HG03432 (cell line): ENCODE data around the gene SLC23A2.
"Not testable (repeated sequence)": the region's sequence is repeated elsewhere in the genome, so short reads cannot be mapped to it uniquely, and the experiment has no call there.

Experiments
- ATAC-seq: cut with Tn5 transposase; IDR thresholded peaks from one replicate; pipeline ENCODE4 v1.9.1; 2021; ENCODE audit warnings: mild to moderate bottlenecking, moderate library complexity; ENCODE audit not compliant: unreplicated experiment

SLC23A2 gene

DNA sequence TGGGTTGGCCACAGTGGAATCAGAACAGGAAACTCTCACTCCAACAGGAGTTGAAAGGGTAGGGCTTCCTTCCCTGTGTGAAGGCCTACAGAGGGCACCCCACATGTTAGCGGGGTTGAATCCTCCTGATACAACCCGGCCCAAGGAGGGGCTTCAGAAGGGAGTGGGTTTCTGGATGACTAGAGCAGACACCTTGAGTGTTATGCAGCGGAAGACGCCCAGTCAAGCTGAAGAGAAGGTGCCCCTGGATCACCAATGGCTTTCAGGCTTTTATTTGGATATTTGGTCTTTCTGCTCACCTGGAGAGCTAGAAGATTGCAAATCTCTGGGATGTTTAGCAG is 146.8 kb downstream of the SLC23A2 start:
- no peak for ATAC-seq

DNA sequence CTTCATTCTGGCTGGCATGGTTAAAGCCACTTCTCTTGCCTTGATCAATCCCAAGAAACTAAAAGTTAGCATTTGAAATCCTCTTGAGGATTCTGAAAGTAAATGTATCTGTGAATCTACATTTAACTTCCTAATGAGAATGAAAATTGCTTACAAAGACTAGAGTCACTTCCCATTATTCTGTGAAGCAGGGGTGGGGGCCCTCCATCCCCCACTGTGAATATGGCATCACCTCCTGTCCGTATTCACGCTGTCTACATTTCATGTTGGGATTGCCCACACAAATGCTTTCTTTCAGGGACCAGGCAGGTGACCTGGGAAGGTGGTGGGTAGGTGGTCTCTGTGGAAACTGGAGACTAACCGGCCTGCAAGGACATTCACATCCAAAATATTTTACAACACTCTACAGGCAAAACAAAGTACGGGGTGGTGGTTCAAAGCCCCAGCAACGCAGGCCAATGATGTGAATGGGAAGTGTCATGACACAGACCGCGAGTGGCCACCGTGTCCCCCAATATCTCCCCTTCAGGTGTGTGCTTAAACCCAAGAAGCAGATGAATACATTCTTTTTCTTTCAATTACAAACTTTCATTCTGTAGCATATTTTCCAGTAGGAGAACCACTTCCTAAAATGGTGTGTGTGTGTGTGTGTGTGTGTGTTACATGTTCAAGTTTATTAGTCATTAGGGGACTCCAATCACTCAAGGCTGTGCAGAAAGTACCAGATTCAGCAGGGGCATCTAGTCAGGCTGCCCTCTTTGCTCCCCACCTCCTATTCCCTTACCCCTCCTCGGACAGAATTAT is 147.4 kb downstream of the SLC23A2 start:
- ATAC-seq: no peak

DNA sequence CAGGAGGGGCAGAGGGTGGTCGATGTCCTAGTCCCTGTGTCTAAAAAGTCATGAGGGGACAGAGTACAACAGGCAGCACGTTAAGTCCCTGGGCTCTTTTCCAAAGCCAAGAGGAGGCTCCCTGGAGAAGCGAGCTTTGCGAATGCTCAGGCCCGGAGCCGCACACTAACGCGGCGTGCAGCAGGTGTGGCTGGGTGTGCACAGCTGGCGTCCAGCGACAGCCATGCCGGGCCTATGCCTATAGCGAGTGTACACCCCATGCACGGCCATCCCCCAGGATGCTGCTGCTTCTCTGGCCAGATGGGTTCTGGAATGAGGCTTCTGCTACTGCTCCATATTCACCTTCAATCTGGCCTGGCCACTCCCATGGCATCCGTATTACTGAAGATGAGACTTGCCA is 148.3 kb downstream of the SLC23A2 start:
- ATAC-seq: no peak

DNA sequence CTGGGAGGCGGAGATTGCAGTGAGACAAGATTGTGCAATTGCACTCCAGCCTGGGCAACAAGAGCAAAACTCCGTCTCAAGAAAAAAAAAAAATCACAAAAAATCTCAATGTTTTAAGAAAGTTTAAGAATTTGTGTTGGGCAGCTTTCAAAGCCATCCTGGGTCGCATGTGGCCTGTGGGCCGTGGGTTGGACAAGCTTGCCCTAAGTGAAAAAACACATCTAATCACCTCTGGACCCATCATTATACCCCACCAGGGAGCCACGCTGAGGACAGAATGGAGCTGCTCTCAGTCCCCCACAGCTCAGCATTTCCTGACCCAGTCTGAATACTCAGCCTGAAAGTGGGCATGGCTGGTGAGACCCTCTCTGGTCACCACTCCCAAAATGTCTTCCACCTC is 150.3 kb downstream of the SLC23A2 start:
- no peak for ATAC-seq

DNA sequence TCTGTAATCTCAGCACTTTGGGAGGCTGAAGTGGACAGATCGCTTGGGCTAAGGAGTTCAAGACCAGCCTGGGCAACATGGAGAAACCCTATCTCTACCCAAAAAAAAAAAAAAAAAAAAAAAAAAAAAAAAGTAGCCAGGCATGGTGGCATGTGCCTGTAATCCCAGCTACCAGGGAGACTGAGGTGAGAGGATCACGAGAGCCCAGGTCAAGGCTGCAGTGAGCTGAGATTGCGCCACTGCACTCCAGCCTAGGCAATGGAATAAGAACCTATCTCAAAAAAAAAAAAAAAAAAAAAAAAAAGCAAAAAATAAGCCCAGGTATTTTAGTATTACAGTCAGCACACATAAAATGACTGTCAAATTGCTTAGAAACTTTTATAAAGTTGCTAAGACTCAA is 152.5 kb downstream of the SLC23A2 start:
- ATAC-seq: not testable (repeated sequence)

DNA sequence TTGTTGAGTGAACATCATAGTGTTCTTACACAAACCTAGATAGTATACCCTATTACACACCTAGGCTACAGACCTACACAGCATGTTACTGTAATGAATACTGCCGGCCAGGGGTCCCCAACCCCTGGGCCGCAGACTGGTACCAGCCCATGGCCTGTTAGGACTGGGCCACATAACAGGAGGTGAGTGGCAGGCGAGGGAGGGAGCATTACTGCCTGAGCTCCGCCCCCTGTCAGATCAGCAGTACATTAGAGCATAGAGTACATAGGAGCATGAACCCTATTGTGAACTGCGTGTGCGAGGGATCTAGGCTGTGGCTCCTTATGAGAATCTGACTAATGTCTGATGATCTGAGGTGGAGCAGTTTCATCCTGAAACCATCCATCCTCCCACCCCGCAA is 153.3 kb downstream of the SLC23A2 start:
- ATAC-seq: no peak

DNA sequence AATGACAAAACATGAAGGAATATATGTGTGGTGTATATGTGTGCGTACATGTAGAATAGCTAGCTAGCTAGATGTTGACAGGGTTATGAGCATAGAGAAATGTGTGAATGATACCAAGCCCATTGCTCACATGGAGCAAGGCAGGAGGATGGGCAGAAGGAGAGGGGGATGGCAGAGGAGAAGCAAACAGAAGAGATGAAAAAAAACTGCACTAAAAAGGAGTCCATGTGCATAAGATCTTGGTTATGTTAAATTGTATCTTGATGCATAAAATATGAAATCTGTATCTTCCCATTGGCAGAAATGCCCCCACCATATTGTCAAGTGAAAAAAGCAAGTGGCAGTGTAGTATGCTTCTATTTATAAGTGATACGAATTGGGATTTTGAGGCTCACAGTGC is 154.5 kb downstream of the SLC23A2 start:
- ATAC-seq: no peak

DNA sequence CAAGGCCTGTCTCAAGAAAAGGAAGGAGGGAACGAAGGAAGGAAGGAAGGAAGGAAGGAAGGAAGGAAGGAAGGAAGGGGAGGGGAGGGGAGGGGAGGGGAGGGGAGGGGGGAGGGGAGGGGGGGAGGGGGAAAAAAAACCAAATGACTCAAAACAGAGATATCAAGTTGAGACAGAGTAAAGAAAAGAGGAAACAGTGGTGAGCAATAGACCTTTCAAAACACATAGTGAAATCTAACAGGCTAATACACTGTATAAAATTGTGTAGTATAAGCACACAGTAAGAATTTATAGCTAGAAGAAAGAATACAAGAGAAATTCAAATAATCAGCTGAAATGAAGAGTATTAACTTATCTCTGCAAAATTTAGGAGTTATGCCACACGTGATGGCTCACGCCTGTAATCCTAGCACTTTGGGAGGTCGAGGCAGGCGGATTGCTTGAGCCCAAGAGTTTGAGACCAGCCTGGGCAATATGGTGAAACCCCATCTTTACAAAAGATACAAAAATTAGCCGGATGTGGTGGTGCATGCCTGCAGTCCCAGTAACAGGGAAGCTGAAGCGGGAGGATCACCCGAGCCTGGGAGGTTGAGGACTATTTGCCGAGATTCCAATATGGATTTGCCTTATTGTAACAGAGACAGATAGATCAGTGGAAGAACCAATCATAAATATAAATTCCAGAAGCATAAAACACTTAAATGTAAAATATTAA is 156.4 kb downstream of the SLC23A2 start:
- ATAC-seq: no peak

DNA sequence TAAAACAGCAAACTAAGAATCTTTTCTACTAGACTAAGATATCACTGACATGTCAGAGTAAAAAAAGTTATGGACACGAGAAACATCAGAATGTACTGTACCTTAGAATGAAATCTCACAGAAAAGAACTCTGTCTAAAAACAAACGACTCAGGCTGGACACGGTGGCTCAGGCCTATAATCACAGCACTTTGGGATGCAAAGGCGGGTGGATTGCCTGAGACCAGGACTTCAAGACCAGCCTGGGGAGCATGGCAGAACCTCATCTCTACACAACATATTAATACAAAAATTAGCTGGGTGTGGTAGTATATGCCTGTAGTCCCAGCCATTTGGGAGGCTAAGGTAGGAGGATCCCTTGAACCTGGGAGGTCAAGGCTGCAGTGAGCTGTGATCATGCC is 157.0 kb downstream of the SLC23A2 start:
- ATAC-seq: no peak

DNA sequence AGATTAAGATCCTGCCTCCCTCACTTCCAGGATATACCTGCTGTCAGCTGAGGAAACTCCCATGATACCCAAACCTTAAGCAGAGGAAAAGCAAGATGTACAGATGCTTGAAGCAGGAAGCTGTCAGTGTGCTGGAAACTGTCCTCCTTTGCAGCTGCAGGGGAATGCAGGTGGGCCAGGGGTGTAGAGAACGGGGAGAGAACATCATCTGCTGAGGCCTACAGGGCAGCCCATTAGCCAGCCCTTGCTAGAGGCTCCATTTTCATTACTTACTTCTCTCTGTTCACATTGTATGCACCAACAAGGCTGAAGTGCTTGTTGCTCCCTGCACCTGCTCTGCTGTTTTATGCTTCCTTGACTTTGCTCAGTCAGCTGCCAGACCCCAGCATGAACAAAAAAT is 160.5 kb downstream of the SLC23A2 start:
- no peak for ATAC-seq

DNA sequence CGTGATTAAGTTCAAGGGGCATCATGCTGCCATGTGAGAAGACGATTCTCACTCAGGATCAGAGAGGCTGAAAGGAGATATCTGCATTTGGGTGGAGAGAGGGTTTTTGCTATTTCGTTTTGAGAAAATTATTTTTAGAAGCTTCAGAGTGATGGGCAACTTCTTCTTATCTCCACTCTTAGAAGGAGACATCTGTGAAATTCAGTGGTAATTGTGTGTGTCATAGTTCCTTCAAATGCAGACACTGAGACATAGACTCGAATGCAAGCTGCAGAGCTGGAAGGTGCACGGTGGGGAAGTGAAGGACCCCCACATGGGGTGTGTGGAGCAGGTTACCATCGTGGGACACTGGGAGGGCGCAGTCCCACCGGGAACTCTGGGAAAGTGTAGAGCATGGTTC is 162.8 kb downstream of the SLC23A2 start:
- no peak for ATAC-seq

DNA sequence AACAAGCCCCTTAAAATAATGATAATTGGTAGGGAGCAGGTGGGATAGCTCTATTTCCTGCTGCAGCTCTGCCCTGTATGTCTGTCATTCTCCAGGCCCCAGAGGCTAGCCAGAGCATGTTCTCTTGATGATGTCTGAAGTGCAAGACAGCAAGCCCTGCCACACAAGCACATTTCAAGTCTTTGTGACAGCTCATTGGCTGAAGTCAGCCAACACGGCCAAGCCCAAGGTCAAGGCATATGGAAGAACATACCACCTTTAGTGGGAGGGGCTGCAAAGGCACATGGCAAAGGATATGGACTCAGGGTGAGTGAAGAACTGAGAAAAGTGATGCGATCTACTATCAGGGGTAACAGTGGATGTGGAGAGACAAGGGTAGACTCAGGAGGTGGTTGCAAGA is 163.6 kb downstream of the SLC23A2 start:
- ATAC-seq: no peak

DNA sequence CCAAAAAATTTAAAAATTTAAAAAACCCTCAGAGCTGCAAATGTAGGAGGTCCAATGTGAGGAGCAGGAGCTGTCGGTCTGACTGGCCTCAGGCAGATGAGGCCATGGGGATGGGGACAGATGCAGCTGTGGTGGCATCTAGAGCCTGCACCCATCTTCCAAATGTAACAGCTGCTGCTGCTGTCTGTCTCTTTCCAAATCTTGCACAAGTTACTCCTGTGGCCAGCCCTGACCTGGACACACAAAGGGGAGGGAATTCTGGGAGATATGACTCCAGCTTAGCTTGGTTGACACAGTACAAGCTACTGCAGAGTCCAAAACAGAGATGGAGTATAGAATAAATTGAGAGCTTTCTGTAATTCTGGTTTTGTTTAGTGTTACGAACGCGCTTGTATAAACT is 164.4 kb downstream of the SLC23A2 start:
- ATAC-seq: no peak

DNA sequence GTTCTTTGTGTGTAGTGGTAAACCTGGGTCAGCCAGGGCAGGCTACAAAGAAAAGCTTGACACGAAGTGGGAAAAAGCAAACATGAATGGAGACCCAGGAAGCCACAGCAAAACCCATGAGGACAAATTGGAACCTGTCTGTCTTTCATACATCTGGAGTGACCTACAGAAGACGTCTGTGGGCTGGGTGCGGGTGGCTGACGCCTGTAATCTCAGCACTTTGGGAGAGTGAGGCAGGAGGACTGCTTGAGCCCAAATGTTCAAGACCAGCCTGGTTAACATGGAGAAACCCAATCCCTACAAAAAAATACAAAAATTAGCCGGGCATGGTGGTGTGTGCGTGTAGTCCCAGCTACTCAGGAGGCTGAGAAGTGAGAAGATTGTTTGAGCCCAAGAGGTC is 164.8 kb downstream of the SLC23A2 start:
- ATAC-seq: no peak

DNA sequence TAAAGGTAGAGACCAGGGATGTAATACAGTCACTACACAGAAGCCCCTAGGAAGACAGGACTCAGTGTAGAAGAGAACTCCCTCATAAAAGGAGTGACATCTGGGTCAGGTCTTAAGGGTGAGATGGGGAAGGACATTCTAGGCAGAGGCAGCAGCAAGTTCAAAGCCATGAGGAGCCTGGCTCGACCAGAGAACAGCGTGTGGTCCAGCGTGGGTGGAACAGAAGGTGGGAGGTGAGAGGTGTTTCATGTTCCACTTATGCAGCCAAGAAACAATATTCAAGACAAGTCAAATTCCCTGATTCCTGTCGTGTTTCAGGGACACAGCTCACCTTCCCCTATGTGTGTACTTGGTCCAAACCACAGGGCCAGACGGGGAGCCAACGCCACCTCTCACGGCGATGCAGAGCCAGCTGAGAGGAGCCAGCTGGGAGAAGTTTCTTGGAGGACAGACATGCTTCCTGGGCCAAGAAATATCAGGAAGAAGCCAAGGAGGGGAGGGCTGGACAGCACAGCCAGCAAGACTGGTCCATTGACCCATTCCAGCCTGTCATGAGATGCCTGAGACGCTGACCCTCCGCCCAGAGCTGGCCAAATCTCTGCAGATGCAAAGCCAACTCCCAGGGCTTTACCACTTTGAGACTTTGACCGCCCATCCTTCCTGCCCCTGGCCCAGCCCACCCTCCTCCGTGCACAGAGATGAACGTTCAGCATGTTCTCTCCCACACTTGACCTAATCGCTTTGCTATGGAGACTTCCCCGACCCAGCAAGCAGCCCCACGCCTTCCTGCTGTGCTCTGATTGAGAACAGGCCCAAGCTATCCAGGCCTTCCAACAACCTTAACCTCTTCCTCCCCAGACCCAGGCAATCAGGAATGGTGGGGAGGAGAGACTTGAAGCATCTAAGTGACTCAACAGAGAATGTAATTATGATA is 165.8 kb downstream of the SLC23A2 start:
- ATAC-seq: no peak

DNA sequence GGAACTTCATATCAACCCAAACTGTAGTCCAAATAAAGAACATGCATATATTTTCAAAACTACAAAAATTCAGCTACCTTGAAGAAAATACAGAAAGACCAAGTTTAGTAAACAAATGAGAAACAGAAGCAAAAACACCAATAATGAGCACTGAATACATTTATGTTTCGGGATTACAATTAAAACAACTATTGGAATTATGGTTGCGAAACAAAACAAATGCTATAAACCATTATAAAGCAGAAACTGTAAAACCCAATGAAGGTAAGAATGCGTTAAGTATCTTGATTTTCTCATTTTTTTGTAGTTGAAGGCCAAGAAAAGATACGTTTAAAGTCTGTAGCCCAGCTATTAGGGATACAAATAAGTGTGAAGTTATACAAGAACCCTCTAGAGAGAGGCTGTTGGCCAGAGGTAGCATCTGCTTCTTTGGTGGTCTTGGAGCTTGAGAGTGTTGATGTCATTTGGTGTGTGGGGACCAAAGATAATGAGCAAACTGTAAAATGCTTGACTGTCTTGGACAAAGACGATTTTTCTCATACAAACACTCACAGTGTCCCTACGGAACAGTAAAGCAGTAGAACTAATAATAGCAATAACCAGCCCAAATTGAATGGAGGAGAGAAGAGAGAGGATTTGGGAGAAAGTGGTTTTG is 168.1 kb downstream of the SLC23A2 start:
- ATAC-seq: no peak

DNA sequence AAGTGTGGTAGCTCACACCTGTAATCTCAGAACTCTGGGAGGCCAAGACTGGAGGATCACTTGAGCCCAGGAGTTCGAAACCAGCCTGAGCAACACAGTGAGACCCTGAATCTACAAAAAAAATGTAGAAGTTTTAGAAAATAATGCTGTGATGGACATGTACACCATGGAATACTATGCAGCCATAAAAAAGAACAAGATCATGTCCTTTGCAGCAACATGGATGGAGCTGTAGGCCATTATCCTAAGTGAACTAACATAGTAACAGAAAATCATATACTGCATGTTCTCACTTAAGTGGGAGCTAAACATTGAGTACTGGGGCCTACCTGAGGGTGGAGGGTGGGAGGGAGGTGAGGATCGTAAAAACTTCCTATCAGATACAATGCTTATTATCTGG is 168.8 kb downstream of the SLC23A2 start:
- ATAC-seq: no peak

DNA sequence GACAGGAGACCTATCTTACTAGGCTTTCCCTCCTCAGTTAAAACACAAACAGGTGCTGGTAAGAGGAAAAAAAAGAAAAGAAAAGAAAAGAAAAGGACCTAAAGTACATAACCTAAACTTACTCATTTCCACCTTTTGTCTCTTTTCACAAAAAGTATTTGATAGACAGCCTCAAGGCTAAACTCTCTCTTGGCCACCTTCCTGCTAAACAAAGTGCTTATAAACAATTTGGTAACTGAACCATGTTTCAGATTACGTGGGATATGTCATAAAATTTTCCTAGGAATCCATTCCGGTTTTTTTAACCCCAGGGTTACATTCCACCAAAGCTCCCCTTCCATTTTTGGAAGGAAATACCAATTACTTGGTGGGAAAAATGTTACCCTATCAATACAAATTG is 170.6 kb downstream of the SLC23A2 start:
- ATAC-seq: no peak

DNA sequence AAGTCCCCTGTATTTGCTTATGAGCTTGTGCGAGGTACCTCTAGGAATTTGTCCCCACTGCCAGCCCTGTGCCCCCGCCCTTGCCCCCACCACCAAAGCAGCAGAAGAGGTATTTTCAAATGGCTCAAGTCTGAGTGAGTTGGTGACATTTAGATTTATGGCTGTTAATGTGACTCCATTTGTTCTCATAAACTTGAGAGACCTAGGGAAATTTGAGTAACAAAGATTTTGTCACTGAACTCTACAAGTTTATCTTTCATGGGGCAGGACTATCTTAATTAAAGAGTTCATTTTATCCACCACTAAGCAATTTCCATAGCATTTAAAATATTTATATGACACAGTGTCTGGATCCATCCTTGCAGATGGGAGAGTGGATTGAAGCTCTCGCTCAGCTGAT is 171.1 kb downstream of the SLC23A2 start:
- no peak for ATAC-seq

DNA sequence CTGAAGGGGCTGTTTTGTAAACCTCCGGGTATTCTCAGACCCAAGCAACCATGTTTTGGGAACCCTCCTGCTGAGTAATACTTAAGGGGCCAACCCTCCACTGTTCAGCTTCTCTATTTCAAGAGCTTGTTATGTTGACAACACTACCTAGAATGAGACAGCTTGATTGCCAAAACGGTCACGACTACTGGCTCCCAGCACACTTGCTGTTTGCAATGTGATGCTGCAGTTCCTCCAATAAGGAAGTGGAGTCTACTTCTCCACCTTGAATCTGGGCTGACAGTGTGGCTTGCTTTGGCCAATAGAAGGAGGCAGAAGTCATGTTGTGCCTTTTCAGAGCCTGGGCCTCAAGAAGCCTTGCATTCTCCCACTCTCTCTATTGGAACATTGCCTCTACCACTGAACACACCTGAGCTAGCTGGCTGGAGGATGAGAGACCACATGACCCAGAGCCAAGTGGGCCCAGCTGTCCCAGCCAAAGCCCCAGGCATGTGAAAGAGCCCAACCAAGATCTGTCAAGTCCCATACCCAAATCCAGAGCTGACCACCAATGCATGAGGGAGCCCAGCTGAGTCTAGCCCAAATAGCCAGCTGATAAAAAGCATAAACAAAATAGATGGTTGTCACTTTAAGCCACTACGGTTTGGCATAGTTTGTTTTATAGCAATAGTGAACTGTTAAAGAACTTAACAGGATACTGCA is 171.6 kb downstream of the SLC23A2 start:
- no peak for ATAC-seq
